ENCODE data around the gene DOCK10. TPM values are rescaled to one million over a fixed set of nuclear protein-coding genes. Genes with fewer than 3 reads are reported as not detected.

The DOCK10 gene
- total RNA-seq, 1 experiment from 2014 or later, result 28.9 TPM

DNA sequence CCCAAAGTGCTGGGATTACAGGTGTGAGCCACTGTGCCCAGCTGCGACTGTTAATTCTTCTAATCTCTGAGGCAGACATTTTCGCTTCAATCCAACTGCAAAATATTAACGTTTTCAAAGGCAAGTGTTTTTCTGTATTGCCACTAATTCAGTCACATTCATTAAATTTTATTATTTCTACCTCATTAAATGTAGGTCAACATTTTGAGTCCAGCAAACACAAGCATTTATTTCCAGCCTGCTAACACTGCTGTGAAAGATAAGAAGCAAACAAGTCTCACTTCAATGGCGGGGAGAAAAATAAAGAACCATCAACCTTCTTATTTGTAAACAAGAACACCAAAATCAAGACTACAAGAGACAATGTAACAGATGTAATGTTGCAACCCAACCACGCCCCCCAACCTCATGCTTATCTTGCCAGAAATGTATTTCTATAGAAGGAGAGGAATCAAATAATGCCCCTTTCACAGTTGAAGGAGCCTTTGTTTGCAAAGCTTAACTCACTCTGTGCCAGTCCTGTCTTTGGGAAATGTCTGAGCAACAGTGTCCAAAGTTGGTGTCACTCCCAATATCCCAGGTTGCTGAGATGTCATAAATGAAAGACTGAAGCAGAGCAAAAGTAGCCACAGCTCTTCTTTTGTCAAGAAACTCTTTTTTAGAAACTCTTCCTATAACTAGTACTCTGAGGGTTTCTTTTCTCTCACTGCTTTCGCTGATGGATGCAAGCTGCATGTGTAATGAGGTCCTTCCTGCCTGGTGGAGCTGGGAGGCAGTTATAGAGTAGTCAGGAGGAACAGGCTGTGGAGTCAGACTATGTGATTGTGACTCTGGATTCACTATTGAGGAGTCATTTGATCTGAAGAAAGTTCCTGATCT, 8.6 kb downstream of the DOCK10 start:
- Histone ChIP-seq H3K27me3 (ENCODE audit: insufficient read depth, low read depth) (no peaks in the 10 kb centered on the region), H3F3A (ENCODE audit: insufficient read depth, low read depth) (no peaks in the 10 kb centered on the region), H2AFZ (no peak overlapping the region), H3K79me2 (ENCODE audit: low read depth) (no peaks in the 10 kb centered on the region), H3K27ac (no peak overlapping the region), H4K20me1 (ENCODE audit: insufficient read depth) (no peaks in the 10 kb centered on the region), H3K4me3 (no peak overlapping the region), H3K9me3 (ENCODE audit: insufficient read depth, low read depth) (no peaks in the 10 kb centered on the region), H3K36me3 (ENCODE audit: low read depth) (no peaks in the 10 kb centered on the region), H3K4me1 (replicated peaks; ENCODE audit: insufficient read depth) (no peaks in the 10 kb centered on the region), H3K9me2 (ENCODE audit: insufficient read depth) (no peaks in the 10 kb centered on the region; the same call in 1 of the 2 replicates), H3K4me2 (no peak overlapping the region)
- no peak for TF ChIP-seq EZH2 (IDR thresholded peaks at IDR 0.05; ENCODE audit: low read depth)
- TF ChIP-seq, protein P1, sequence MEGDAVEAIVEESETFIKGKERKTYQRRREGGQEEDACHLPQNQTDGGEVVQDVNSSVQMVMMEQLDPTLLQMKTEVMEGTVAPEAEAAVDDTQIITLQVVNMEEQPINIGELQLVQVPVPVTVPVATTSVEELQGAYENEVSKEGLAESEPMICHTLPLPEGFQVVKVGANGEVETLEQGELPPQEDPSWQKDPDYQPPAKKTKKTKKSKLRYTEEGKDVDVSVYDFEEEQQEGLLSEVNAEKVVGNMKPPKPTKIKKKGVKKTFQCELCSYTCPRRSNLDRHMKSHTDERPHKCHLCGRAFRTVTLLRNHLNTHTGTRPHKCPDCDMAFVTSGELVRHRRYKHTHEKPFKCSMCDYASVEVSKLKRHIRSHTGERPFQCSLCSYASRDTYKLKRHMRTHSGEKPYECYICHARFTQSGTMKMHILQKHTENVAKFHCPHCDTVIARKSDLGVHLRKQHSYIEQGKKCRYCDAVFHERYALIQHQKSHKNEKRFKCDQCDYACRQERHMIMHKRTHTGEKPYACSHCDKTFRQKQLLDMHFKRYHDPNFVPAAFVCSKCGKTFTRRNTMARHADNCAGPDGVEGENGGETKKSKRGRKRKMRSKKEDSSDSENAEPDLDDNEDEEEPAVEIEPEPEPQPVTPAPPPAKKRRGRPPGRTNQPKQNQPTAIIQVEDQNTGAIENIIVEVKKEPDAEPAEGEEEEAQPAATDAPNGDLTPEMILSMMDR (conservative IDR thresholded peaks at IDR 0.05), result no peak
- DNase-seq, result no peak
- POLR2A ChIA-PET (ENCODE audit: unreplicated experiment), result no interaction called here
- CTCF ChIA-PET, result no interaction called here
- BruUV-seq (replicated peaks), result no TSS peak
- intact Hi-C loops (cut with micrococcal nuclease; ENCODE audit: unreplicated experiment), result no loop called here

DNA sequence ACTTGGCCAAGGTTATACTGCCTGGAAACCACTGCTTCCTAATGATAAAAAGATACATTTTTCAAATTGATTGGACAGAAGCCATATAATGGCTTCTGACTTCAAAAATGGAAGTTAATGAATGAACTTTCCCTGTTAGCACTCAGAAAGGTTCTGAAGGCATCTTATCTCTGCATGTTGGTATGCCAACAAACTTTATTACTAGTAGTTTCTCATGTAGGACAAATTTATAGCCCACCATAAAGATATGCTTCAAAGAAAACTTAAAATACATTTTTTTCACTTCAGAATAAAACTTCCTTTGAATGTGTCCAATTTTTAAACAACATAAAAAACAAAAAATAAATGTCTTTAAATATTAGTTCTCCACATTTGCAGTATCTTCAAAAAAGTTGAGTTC, 10.0 kb downstream of the DOCK10 start:
- Histone ChIP-seq H3K79me2 (ENCODE audit: low read depth) (no peaks in the 10 kb centered on the region), H3K4me1 (replicated peaks; ENCODE audit: insufficient read depth) (no peaks in the 10 kb centered on the region), H3K9me3 (ENCODE audit: insufficient read depth, low read depth) (no peaks in the 10 kb centered on the region), H3K36me3 (ENCODE audit: low read depth) (no peaks in the 10 kb centered on the region), H3K4me2 (no peak overlapping the region), H3K4me3 (no peak overlapping the region), H2AFZ (no peak overlapping the region), H3K27me3 (ENCODE audit: insufficient read depth, low read depth) (no peaks in the 10 kb centered on the region), H4K20me1 (ENCODE audit: insufficient read depth) (no peaks in the 10 kb centered on the region), H3F3A (ENCODE audit: insufficient read depth, low read depth) (no peaks in the 10 kb centered on the region), H3K9me2 (ENCODE audit: insufficient read depth) (no peaks in the 10 kb centered on the region; the same call in 1 of the 2 replicates), H3K27ac (no peak overlapping the region)
- CTCF ChIA-PET, result no interaction called here
- DNase-seq, result no peak
- no TSS peak for BruUV-seq (replicated peaks)
- TF ChIP-seq EZH2 (IDR thresholded peaks at IDR 0.05; ENCODE audit: low read depth), result no peak
- TF ChIP-seq, protein P1 (conservative IDR thresholded peaks at IDR 0.05), result no peak
- intact Hi-C loops (cut with micrococcal nuclease; ENCODE audit: unreplicated experiment), result no loop called here
- POLR2A ChIA-PET (ENCODE audit: unreplicated experiment), result interaction anchor here (0.9 kb wide), 1 partner anchor 256 kb away, joined by 3 read pairs; no protein-coding TSS in a partner anchor

DNA sequence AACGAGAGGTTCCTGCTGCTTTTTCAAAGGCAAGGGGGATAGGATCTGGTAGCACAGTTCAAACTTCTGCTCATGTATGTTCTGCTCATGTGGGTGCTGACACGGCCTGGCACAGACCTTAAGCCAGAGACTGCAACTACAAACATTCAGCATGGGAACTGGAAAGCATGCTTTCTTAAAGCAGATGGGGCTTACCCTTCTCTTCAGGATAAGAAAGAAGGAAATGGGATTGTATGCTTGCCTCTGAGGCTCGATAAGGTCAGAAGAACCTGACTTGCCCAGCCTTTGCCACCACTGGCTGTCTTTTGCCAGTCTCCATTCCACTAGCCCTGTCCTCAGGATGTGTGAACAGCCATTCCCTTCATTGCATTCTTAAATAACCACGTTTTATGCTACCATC, 10.7 kb downstream of the DOCK10 start:
- H3K9me2 ChIP-seq (ENCODE audit: insufficient read depth), result no peaks in the 10 kb centered on the region; the same call in 1 of the 2 replicates
- no peak overlapping the region for H3K4me2 ChIP-seq
- POLR2A ChIA-PET (ENCODE audit: unreplicated experiment), result no interaction called here
- intact Hi-C loops (cut with micrococcal nuclease; ENCODE audit: unreplicated experiment), result no loop called here
- H3K27ac ChIP-seq, result no peak overlapping the region
- TF ChIP-seq EZH2 (IDR thresholded peaks at IDR 0.05; ENCODE audit: low read depth), result no peak
- TF ChIP-seq, protein P1 (conservative IDR thresholded peaks at IDR 0.05), result no peak
- H3K4me3 ChIP-seq, result no peak overlapping the region
- H3K9me3 ChIP-seq (ENCODE audit: insufficient read depth, low read depth), result no peaks in the 10 kb centered on the region
- H3K4me1 ChIP-seq (replicated peaks; ENCODE audit: insufficient read depth), result no peaks in the 10 kb centered on the region
- no peak for DNase-seq
- no peaks in the 10 kb centered on the region for H3F3A ChIP-seq (ENCODE audit: insufficient read depth, low read depth)
- CTCF ChIA-PET, result interaction anchor here (0.6 kb wide), 1 partner anchor 634 kb away, joined by 5 read pairs; no protein-coding TSS in a partner anchor
- H3K36me3 ChIP-seq (ENCODE audit: low read depth), result no peaks in the 10 kb centered on the region
- BruUV-seq (replicated peaks), result no TSS peak
- H3K79me2 ChIP-seq (ENCODE audit: low read depth), result no peaks in the 10 kb centered on the region
- no peaks in the 10 kb centered on the region for H4K20me1 ChIP-seq (ENCODE audit: insufficient read depth)
- H2AFZ ChIP-seq, result 0 out of 2 replicates have a peak overlapping the region, but pooled peaks have one; percentile 6
- no peaks in the 10 kb centered on the region for H3K27me3 ChIP-seq (ENCODE audit: insufficient read depth, low read depth)

All from PC-9 (cell line).